ENCODE results near the gene SRRM3.
"Not testable (repeated sequence)": the region's sequence is repeated elsewhere in the genome, so short reads cannot be mapped to it uniquely, and the experiment has no call there.

The SRRM3 gene

DNA sequence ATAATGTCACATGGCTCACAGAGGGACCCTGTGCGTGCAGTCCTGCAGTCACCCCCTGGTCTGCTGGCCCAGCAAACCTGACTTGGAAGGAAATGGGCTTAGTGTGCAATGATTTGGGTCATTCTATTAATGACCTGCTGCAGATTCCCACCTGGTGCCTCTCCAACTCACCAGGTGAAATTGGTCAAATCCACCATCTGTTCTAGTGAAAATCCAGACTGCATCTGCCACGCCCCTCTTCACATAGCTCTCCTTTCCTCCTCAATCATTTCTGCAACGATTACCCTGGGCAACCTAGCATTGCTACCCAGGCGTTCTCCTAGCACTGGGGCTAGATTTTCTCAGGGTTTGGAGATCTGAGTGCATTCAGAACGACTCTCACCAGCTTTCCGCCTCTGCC, 29.4 kb downstream of the SRRM3 start:
- no peak for DNase-seq (ENCODE audit: low read depth)

DNA sequence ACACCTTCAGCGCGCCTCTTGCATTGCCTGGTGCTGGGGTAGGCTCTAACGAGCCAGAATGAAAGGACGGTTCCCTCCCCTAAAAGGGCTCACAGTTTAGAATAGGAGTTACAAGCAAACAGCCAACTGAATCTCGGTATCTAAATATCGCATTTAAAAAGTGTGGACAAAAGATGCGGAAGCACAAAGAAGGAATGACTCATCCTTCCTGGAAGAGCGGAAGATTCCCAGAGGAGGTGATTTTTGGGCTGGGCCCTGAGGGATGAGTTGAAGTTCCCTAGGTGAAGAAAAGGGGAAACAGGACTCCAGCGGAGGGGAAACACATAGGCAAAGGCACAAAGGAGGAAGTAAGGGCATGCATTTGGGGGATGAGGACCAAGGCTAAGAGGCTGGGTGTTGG, 29.9 kb downstream of the SRRM3 start:
- DNase-seq (ENCODE audit: low read depth): no peak

DNA sequence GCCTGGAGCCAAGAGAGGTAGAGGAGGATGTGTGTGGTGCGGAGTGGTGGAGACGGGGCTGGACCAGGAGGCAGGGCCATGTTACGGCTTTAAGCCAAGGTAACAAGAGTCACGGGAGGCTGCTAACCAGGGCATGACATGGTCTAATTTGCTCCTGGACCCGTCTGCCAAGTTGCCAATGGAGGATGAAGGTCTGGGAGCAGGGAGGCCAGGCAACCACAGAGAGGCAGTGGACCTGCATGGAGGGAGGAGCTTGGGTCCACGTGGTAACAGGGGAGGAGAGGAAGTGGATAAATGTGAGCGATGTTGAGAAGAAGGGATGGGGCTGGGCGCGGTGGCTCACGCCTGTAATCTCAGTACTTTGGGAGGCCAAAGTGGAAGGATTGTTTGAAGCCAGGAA, 31.0 kb downstream of the SRRM3 start:
- DNase-seq (ENCODE audit: low read depth): no peak

DNA sequence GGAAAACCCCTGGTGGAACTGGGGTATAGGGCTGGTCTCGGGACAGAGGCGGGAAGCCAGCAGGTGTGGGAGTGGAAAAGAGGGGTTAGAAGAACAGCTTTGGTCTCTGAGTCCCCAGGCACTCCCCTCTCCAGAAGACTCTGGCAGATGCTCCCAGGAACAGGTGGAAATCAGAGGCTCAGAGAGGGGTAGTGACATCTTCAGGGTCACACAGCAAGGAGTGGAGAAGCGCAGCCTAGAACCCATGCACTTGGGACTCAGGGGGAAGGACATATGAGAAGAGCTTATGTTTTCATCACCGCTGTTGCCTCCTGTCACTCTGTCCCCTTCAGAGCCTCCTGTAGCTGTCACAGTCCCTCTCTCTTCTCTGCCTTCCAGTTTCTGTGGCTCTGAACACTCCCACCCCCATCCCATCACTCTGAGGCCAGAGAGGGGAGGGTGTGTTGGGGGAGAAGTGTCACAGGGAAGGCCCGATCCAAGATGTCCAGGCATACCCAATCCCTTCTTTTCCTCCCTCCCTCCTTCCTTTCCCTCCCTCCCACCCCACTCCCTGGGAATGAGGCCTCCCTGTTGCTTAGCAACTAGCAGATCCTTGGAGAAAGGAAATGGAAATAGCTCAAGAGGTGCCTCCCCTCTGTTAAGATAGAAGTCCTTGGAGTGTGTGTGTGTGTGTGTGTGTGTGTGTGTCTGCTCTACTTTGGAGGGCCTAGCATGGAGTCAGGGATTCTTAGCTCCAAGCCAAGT, 32.0 kb downstream of the SRRM3 start:
- DNase-seq (ENCODE audit: low read depth): no peak

DNA sequence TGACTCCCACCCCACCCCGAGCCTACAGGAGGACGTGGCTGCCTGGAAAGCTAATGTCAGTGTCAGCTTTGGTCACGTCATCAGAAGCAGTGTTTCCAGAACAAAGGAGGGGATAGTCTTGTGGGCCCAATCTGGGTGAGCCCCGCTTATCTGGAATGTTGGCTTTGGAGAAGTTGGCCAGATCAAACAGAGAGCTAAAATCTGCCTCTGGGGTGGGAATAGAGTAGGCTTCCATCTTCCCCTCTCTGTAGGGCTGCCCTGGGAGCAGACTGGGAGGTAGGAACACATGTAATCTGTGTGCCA, 32.5 kb downstream of the SRRM3 start:
- no peak for DNase-seq (ENCODE audit: low read depth)

DNA sequence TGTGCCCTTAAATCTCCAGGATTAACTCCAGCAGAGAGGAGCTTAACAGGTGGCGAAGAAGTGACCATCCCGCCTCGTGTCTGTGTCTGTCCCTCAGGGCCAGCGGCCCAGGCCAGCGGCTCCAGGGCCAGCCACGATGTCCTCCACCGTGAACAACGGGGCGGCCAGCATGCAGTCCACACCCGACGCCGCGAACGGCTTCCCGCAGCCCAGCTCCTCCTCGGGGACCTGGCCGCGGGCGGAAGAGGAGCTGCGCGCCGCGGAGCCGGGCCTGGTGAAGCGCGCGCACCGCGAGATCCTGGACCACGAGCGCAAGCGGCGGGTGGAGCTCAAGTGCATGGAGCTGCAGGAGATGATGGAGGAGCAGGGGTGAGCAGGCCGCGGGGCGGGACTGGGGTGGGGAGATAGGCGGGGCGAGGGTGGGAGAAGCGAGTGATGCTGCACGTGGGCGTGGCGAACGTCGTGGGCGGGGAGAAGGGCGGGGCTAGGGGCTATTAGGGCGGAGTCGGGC, 33.3 kb downstream of the SRRM3 start:
- DNase-seq (ENCODE audit: low read depth): peak; percentile 47

DNA sequence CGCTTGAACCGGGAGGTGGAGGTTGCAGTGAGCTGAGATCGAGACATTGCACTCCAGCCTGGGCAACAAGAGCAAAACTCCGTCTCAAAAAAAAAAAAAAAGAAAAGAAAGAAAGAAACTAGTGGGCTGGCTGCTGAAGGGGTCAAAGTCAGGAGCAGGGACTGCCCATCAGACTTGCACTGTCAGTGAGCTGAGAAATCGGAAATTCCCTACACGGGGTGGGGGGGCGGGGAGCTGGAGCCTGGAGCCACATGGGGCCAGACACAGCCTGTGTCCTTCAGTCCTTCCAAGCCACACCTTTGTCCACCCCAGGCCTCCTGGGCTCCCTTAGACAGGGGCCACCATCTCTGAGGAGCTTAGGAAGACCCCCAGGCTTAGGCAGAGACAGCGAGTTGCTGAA, 34.5 kb downstream of the SRRM3 start:
- no peak for DNase-seq (ENCODE audit: low read depth)

DNA sequence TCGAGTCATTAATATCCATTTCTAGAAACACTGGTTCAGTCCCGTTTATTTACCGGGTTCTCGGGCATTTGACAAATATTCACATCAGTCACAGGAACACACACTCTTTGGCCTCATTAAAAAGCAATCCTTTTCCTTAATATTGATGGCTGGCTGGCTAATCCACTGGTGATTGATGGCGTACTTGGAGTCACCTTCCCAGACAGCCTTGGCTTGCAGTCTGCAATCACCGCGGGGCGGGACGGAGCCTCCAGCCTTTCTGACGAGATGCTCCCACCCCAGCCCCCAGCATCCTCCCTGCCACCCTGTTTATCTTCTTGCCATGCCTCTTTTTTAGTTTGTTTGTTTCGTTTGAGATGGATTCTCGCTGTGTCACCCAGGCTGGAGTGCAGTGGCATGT, 36.6 kb downstream of the SRRM3 start:
- DNase-seq (ENCODE audit: low read depth): no peak

DNA sequence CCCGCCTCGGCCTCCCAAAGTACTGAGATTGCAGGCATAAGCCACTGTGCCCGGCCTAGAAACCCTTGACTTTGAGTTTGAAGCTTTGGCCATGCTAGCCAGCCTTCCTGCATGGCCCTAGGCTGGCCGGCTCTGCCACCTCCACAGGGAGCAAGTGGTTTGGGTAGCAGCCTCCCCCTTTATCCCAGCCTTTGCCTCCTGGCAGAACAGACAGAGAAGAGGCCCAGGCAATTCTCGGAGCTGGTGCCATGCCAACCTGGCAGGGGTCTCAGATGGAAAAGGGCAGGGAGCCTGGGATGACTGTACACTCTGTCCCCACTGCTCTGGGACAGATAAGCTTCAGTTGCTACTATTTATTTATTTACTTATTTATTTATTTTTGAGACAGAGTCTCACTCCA, 39.4 kb downstream of the SRRM3 start:
- no peak for DNase-seq (ENCODE audit: low read depth)

DNA sequence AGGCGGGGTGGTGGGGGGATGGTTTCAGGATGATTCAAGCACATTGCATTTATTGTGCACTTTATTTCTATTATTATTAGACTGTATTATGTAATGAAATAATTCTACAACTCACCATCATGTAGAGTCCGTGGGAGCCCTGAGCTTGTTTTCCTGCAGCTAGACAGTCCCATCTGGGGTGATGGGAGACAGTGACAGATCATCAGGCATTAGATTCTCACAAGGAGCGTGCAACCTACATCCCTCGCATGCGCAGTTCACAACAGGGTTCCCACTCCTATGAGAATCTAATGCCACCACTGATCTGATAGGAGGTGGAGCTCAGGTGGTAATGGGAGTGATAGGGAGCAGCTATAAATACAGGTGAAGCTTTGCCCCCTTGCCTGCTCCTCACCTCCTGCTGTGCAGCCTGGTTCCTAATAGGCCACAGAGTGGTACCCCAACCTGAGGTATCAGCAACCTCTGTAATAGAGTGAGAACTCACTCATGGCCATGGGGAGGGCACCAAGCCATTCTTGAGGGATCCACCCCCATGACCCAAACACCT, 40.9 kb downstream of the SRRM3 start:
- DNase-seq (ENCODE audit: low read depth): not testable (repeated sequence)

DNA sequence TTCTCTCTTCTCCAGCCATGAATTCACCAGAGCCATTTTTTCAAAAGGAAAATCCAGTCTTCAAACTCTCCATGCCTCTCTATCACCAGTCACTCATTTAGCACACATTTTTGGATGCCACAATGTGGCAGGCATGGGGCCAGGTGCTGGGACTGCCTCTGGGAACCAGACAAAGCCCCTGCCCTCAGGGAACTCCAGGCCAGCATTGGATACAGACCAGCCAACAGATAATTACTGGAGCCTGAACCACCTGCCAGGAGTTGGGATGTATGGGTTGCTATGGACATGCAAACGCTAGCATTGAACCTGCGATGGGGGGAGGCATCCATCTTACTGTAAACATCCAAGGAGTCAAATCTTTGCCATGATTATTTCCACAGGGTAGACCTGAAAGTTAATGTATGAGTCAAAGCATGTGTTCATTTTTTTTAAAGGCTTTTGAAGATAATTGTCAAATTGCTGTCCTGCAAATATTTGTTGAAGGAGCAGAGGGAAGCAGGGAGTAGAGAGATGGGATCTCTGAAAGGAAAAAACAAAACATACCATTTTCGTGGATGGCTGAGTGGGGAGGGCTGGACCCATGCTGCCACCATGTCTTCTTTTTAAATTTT, 43.2 kb downstream of the SRRM3 start:
- no peak for DNase-seq (ENCODE audit: low read depth)

DNA sequence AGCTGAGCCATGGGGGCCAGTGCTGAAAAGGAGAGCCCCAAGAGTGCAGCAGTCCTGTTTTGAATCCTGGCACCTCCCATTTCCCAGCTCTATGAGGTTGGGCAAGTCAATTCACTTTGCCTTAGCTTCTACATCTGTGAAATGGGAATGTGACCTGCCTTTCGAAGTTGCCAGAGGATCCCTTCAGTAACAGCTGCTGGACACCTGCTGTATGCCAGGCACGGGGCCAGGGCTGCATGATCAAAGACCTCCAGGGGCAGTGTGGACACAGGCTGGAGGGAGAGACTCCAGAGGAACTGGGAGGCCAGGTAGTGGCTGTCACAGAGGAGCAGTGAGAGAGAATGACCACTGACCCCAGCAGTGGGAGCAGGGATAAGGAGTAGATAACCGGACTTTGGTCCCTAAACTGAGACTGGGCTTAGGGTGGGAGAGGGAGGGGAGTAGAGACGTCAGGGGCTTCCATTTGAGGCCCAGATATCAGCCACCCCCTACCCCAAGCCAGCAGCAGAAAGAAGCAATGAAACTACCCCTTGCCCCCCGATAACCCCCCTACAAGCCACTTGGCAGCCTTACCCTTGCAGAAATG, 45.2 kb downstream of the SRRM3 start:
- no peak for DNase-seq (ENCODE audit: low read depth)

DNA sequence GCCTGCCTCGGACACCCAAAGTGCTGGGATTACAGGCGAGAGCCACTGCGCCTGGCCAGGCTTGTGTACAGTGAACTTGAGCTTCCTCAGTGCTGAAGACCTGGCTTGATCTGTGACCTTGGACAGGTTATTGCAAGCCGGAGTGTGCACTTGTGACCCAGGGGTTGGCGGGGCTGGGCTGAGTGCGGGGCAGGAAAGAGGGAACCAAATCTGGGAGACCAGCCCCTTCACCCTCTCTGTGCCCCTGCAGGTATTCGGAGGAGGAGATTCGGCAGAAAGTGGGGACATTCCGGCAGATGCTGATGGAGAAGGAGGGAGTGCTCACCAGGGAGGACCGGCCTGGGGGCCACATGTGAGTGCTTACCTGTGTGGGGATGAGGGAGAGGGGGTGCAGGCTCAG, 46.2 kb downstream of the SRRM3 start:
- DNase-seq (ENCODE audit: low read depth): no peak

DNA sequence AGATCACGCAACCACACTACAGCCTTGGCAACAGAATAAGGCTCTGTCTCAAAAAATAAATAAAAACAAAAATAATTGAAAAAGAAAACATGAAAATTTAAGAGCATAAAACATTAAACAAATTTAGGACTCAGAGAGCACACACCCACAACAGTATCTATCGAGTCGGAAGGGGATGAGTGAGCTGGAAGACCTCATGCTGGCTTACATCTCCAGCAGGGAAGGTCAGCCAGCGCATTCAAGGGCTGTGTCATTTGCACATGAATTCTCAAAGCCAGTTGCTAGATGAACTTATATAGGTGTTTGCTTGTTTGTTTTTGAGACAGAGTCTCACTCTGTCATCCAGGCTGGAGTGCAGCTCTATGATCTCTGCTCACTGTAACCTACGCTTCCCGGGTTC, 50.3 kb downstream of the SRRM3 start:
- no peak for DNase-seq (ENCODE audit: low read depth)

DNA sequence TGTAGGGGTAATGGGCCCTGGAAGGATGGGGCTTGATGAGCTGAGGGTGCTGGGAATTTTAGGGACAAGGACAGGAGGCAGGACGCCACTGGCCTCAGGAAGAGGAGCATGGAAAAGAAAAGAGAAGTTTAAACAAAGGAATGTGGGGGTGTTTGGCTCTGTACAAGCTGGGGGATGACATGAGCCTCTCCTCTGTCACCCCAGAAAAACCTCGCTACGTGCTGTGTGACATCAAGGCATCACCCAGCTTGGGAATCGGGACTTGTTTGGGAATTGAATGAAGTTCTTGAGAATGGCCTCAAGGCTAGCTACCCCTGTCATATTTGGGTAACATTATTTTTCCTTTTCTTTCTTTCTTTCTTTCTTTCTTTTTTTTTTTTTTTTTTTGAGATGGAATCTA, 53.1 kb downstream of the SRRM3 start:
- DNase-seq (ENCODE audit: low read depth): no peak

DNA sequence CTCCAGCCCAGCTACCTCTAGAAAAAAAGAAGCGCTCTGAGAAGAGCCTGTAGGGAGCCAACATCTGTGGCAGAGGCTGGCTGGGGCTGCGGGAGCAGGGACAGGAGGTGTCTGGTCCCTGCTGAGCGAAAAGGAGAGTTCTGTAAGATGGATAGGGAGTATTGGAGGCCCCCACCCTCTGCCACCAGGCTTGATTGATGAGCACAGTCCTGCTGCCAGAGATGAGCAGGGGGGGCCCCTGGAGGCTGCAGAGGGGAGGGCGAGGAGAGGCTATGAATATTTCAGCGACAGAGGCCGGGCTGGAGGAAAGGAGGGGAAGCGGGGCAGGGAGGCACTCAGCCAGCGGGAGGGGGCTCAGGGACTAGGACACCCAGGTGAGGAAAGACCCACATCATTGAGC, 56.3 kb downstream of the SRRM3 start:
- DNase-seq (ENCODE audit: low read depth): no peak

DNA sequence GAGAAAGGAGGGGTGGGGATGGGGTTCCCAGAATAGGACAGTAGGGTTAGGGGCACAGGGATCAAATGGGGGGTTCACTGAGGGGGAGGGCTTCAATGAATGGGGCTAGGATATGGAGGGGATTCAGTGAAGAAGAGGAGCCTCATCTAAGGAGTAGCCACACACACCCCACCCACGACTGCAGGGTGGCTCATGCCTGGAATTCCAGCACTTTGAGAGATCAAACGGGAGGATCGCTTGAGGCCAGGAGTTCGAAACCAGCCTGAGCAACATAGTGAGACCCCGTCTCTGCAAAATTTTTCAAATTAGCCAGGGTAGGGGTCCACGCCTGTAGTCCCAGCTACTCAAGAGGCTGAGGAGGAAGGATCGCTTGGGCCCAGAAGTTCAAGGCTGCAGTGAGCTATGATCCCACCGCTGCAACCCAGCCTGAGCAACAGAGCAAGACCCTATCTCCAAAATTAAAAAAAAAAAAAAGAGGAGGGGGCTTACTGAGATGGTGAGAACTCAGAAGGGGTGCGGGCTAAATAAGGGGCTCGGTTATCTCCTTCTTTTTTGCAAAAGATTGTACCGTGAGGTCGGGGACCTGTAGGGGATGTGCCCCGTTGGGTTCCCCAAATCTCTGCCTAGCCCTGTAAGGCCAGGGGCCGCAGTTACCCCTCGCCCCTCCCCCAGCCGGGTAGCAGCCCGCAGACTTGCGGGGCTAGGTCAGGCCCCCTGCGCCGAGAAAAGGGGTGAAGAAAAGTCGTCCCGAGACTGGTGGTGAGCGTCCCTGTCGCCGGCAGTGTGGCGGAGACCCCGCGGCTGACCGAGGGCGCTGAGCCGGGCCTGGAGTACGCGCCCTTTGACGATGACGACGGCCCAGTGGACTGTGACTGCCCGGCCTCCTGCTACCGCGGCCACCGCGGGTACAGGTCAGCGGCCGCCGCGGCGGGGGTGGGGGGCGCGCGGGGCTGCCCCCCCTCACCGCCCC, 57.7 kb downstream of the SRRM3 start:
- DNase-seq (ENCODE audit: low read depth): no peak

DNA sequence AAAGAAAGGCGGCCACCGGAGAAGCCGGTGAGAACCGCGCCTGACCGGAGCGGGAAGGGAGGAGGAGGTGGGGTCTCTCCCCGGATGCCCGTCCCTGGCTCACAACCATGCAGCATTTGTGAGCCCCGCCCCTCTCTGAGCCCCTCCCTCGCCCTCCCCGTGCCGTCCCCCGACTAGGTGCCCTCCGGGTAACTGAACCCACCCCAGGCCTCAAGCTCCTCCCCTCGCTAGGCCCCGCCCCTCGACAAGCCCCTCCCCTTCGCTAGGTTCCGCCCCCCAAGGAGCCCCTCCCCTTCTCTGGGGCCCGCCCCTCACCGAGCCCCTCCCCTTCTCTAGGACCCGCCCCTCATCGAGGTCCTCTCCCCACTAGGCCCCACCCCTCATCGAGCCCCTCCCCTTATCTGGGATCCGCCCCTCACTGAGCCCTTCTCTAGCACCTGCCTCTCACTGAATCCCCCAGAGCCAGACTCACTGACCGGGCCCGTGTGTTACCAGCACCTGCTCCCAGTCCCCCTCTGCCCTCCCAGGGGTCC, 58.5 kb downstream of the SRRM3 start:
- peak; percentile 47 for DNase-seq (ENCODE audit: low read depth)

DNA sequence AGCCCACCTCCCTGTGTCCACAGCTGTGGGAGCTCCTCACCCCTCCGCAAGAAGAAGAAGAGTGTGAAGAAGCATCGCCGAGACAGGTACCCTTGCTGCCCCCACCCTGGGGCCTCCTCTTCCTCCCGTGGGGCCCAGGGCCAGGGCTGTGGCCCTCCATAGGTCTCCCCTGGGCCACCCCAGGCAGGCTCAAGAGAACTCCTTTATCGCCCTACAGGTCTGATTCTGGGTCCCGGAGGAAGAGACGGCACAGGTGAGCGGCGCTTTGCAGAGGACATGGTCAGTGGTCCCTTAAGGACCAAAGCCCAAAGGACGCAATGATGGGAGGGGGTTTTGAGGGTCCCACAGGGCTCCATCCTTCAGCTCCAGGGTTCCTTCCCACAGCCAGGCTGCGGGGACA, 59.6 kb downstream of the SRRM3 start:
- DNase-seq (ENCODE audit: low read depth): no peak

DNA sequence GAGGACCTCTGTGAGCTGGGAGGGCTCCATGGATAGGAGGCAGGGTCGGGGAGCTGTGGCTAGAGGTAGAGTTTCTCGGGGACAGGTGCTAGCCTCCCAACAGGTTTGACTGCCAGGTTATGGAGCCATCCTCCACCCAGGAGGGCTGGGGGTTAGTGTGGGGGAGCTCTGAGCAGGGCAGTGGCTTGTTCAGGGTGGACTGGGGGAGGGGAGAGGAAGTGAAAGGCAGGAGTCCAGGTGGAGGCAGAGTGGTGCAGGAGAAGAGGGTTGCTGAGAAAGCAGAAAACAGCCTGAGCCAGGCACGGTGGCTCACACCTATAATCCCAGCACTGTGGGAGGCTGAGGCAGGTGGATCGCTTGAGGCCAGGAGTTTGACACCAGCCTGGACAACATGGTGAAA, 60.2 kb downstream of the SRRM3 start:
- no peak for DNase-seq (ENCODE audit: low read depth)

DNA sequence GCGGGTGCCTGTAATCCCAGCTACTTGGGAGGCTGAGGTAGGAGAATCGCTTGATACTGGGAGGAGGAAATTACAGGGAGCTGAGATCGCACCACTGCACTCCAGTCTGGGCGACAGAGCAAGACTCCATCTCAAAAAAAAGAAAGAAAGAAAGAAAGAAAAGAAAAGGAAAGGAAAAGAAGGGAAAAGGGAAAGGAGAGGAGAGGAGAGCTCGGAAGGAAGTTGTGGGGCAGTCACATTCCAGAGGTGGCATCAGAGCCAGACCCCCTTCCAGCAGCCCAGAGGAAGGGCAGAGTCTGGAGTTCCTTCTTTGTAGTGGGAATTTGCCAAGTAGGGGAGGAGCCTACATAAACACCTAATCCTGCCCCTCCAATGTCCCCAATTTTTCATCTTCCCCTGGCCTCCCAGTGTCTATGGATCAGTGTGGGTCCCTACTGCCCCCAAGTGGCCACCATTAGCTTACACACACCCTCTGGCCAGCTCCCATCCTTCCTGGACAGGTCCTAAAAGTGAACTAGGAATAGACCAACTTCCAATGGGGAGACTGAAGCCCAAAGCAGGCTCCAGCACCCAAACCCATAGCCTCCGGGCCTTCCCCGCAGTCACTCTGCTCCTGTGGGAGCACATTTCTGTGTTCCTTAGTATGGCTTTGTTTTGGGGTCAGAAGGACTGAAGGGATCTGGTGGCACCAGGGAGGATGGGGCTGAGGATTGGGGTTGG, 61.1 kb downstream of the SRRM3 start:
- no peak for DNase-seq (ENCODE audit: low read depth)

Measured in T follicular helper cell (primary cell).